Measurements from ENCODE around the gene EIF5B. TPM values are rescaled to one million over a fixed set of nuclear protein-coding genes. Genes with fewer than 3 reads are reported as not detected.

EIF5B gene
- total and polyA plus RNA-seq, 2 experiments from 2014 or later: 34.2 to 108 TPM

GRCh38 chr2:99404039-99404796 is 67.0 kb downstream of the EIF5B start (continued):
- no peak for TF ChIP-seq ZNF462 (CRISPR knock-in tag; IDR thresholded peaks at IDR 0.05)
- no peak for TF ChIP-seq EZH2phosphoT487 (IDR thresholded peaks at IDR 0.05; ENCODE audit: unreplicated experiment)
- TF ChIP-seq ETS1 (IDR thresholded peaks at IDR 0.05): no peak
- TF ChIP-seq POLR2AphosphoS5 (IDR thresholded peaks at IDR 0.05; ENCODE audit: low read depth): no peak
- no peak for TF ChIP-seq NANOG (IDR thresholded peaks at IDR 0.05; ENCODE audit: borderline replicate concordance)
- TF ChIP-seq CTCF (conservative IDR thresholded peaks at IDR 0.05; ENCODE audit: low read depth in 2 of 2): no peak
